HCT116 (cell line): ENCODE data around the gene RUNX1. TPM values are rescaled to one million over a fixed set of nuclear protein-coding genes. Genes with fewer than 3 reads are reported as not detected.

Source experiments
- ATAC-seq: fragments of 200-7000 bp; cut with Tn5 transposase; 2 replicates; pipeline ENCODE4 v1.9.1; 2020; ENCODE audit warnings: mild to moderate bottlenecking, moderate library complexity
- BruUV-seq: library from RNA; stranded (reverse); fragments of 400-500 nt; replicated peaks from 2 replicates; lab custom pipeline; 2021; lab: Mats Ljungman, UMichigan
- CTCF ChIA-PET: fragments of 300-600 bp; sonication (Branson Sonifier 250); formaldehyde crosslinking; loops from one replicate; lab custom pipeline; 2021; ENCODE audit warnings: antibody characterized with exemption; lab: Charles Lee
- POLR2A ChIA-PET: fragments of 300-600, 350-600 bp; sonication (Branson Sonifier 250); formaldehyde crosslinking; loops from one replicate; lab custom pipeline; 2021; ENCODE audit warnings: antibody characterized with exemption; lab: Charles Lee
- RAD21 ChIA-PET, 2 experiments: fragments of 300-600 bp; sonication (Branson Sonifier 250); formaldehyde crosslinking; loops; one replicate each; lab custom pipeline; 2023; ENCODE audit warnings: low total read pairs in 2 of 2; ENCODE audit not compliant: uncharacterized antibody in 2 of 2, unreplicated experiment in 2 of 2, low non-redundant PET in 1 of 2; lab: Charles Lee
- DNase-seq: peaks from one replicate; pipeline ENCODE4 v3.0.0-alpha.2; 2010; ENCODE audit warnings: low read depth, low spot score
- H2AFZ ChIP-seq: fragments of 200-600 bp; shearing (Covaris generic), sonication (generic); 2 replicates; pipeline ENCODE4 v1.6.1; 2017; ENCODE audit warnings: low read depth, mixed run types, mixed read lengths, antibody characterized with exemption, low read length; ENCODE audit not compliant: poor library complexity, severe bottlenecking
- H3K27ac ChIP-seq: 2 replicates; pipeline ENCODE4 v1.5.1; 2012; ENCODE audit warnings: low read depth, low read length
- H3K27me3 ChIP-seq: fragments of 200-600 bp; sonication (generic); 2 replicates; pipeline ENCODE4 v1.6.1; 2016; ENCODE audit warnings: mixed run types, low read length, mixed read lengths; ENCODE audit not compliant: insufficient read depth
- H3K36me3 ChIP-seq, 2 experiments: fragments of 200-500 bp in 1 of 2; fragments of 200-600 bp in 1 of 2; sonication (Bioruptor generic) in 1 of 2; sonication (generic) in 1 of 2; 2 replicates each; pipeline versions ENCODE4 v1.5.1 to v1.6.1; 2014 to 2016; ENCODE audit warnings: low read length in 2 of 2, inconsistent platforms in 1 of 2, mixed read lengths in 1 of 2, mixed run types in 1 of 2; ENCODE audit not compliant: insufficient read depth in 2 of 2, control insufficient read depth in 1 of 2
- H3K4me1 ChIP-seq, 2 experiments: fragments of 200-600 bp in 1 of 2; sonication (generic) in 1 of 2; 2 replicates each; pipeline versions ENCODE4 v1.5.1 to v1.6.1; 2012 to 2017; ENCODE audit warnings: low read length in 2 of 2, inconsistent platforms in 1 of 2, mild to moderate bottlenecking in 1 of 2, mixed read lengths in 1 of 2, mixed run types in 1 of 2, moderate library complexity in 1 of 2; ENCODE audit not compliant: insufficient read depth in 2 of 2, control insufficient read depth in 1 of 2
- H3K4me2 ChIP-seq: fragments of 200-600 bp; sonication (generic); 2 replicates; pipeline ENCODE4 v1.6.1; 2017; ENCODE audit warnings: mixed run types, low read length, mixed read lengths
- H3K4me3 ChIP-seq, 2 experiments: fragments of 200-600 bp in 1 of 2; sonication (generic) in 1 of 2; replicated peaks in 1 of 2; 2 replicates each; pipeline ENCODE4 v1.5.1; 2011 to 2016; ENCODE audit warnings: low read length in 2 of 2, control low read depth in 1 of 2, low read depth in 1 of 2, mild to moderate bottlenecking in 1 of 2, mixed read lengths in 1 of 2, mixed run types in 1 of 2
- H3K79me2 ChIP-seq: fragments of 200-600 bp; sonication (generic); 2 replicates; pipeline ENCODE4 v1.6.1; 2017; ENCODE audit warnings: mild to moderate bottlenecking, mixed run types, low read length, moderate library complexity, mixed read lengths; ENCODE audit not compliant: insufficient read depth
- H3K9ac ChIP-seq: fragments of 200-600 bp; sonication (generic); 2 replicates; pipeline ENCODE4 v1.6.1; 2016; ENCODE audit warnings: low read length, mixed read lengths
- H3K9me2 ChIP-seq: fragments of 200-600 bp; sonication (generic), shearing (Covaris generic); 2 replicates; pipeline ENCODE4 v1.6.1; 2017; ENCODE audit warnings: mixed run types, mild to moderate bottlenecking, moderate library complexity; ENCODE audit not compliant: insufficient read depth
- H3K9me3 ChIP-seq, 2 experiments: fragments of 200-500 bp in 1 of 2; fragments of 200-600 bp in 1 of 2; sonication (Bioruptor generic) in 1 of 2; sonication (generic) in 1 of 2; 2 replicates each; pipeline ENCODE4 v1.6.1; 2014 to 2017; ENCODE audit warnings: low read length in 2 of 2, mixed read lengths in 2 of 2, inconsistent platforms in 1 of 2, low read depth in 1 of 2, mild to moderate bottlenecking in 1 of 2, mixed run types in 1 of 2, moderate library complexity in 1 of 2; ENCODE audit not compliant: control insufficient read depth in 1 of 2, insufficient read depth in 1 of 2
- H4K20me1 ChIP-seq: fragments of 200-600 bp; sonication (generic), shearing (Covaris generic); 2 replicates; pipeline ENCODE4 v1.6.1; 2017; ENCODE audit warnings: mixed run types, mild to moderate bottlenecking, moderate library complexity; ENCODE audit not compliant: insufficient read depth
- CBX3 ChIP-seq: IDR thresholded peaks from 2 replicates; pipeline ENCODE4 v1.6.1; 2012; ENCODE audit warnings: low read depth
- ELF1 ChIP-seq: IDR thresholded peaks from 2 replicates; pipeline ENCODE4 v1.6.1; 2012; ENCODE audit warnings: low read depth, borderline replicate concordance
- POLR2A ChIP-seq: IDR thresholded peaks from 2 replicates; pipeline ENCODE4 v1.7.0; 2011; ENCODE audit warnings: borderline replicate concordance; ENCODE audit not compliant: insufficient read depth, insufficient read length; ENCODE audit errors: extremely low read depth
- RAD21 ChIP-seq: IDR thresholded peaks from 2 replicates; pipeline ENCODE4 v1.6.1; 2012; ENCODE audit warnings: low read depth, mild to moderate bottlenecking
- SP1 ChIP-seq: IDR thresholded peaks from 2 replicates; pipeline ENCODE4 v1.6.1; 2012; ENCODE audit warnings: low read depth
- SRF ChIP-seq: IDR thresholded peaks from 2 replicates; pipeline ENCODE4 v1.6.1; 2012; ENCODE audit warnings: low read depth
- ZFX ChIP-seq: fragments of 450-650 bp; IDR thresholded peaks from 2 replicates; pipeline ENCODE4 v1.6.1; 2017
- ZNF274 ChIP-seq: fragments of 200-500 bp; sonication (Bioruptor generic); IDR thresholded peaks from 2 replicates; pipeline ENCODE4 v1.6.1; 2014; ENCODE audit warnings: mild to moderate bottlenecking, low read depth, low read length, inconsistent platforms
- intact Hi-C: fragments of 100-400 bp; cut with micrococcal nuclease; formaldehyde crosslinking; loops from 2 replicates; pipeline ENCODE4 v1.10.0; 2022
- total RNA-seq: library from RNA; stranded (reverse); gene quantifications from one replicate; pipeline ENCODE4 v1.2.1, GENCODE V29; 2021; ENCODE audit not compliant: unreplicated experiment
- TF ChIP-seq, protein P1 (sequence below): IDR thresholded peaks from 2 replicates; pipeline ENCODE4 v1.6.1; 2011; ENCODE audit warnings: mild to moderate bottlenecking, low read length, moderate library complexity; ENCODE audit not compliant: insufficient replicate concordance; ENCODE audit errors: extremely low read depth
- TF ChIP-seq, protein P2 (sequence below): IDR thresholded peaks from 2 replicates; pipeline ENCODE4 v1.6.1; 2012; ENCODE audit warnings: low read depth
- TF ChIP-seq, protein P3 (sequence below): IDR thresholded peaks from 2 replicates; pipeline ENCODE4 v1.6.1; 2012
- TF ChIP-seq, protein P4 (sequence below): IDR thresholded peaks from 2 replicates; pipeline ENCODE4 v1.6.1; 2012

RUNX1 gene
- total RNA-seq, 1 experiment from 2014 or later: 33.5 TPM

DNA sequence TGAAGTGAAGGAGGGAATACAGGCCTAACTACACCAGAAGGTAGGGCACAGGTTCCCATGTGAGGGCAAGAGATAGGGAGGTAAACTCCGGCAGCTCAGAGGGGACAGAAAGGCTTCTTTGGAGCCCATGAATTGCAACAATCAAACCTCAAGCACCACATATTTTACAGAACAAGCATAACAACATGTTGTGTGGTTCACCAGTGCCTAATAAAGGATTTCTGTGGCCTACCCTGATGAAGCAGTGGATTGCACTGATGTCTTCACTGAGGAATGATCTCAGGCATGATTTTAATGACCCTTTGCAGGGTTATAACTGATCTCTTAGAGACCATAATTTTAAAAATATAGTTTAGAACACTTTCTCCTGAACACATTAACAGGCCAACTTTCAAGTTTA is 77.4 kb downstream of the RUNX1 start:
- POLR2A ChIA-PET: no interaction called here
- no peaks in the 10 kb centered on the region for H4K20me1 ChIP-seq
- intact Hi-C loops: no loop called here

More for the DNA sequence above, 77.4 kb downstream of the RUNX1 start:
- Histone ChIP-seq H3K79me2 (no peaks in the 10 kb centered on the region), H3K36me3 (no peaks in the 10 kb centered on the region), H3K4me3 (no peak overlapping the region), H3K27ac (no peak overlapping the region), H3K4me2 (no peak overlapping the region), H3K9me2 (no peaks in the 10 kb centered on the region), H3K27me3 (no peaks in the 10 kb centered on the region), H3K9ac (no peak overlapping the region), H3K9me3 (no peaks in the 10 kb centered on the region), H2AFZ (no peak overlapping the region), H3K4me1 (peaks cover 0 to 9% of the 10 kb centered on the region in 2 experiments; a peak in 2 of 4 replicates)
- DNase-seq (no peak), ATAC-seq (no peak)
- TF ChIP-seq, protein P1, sequence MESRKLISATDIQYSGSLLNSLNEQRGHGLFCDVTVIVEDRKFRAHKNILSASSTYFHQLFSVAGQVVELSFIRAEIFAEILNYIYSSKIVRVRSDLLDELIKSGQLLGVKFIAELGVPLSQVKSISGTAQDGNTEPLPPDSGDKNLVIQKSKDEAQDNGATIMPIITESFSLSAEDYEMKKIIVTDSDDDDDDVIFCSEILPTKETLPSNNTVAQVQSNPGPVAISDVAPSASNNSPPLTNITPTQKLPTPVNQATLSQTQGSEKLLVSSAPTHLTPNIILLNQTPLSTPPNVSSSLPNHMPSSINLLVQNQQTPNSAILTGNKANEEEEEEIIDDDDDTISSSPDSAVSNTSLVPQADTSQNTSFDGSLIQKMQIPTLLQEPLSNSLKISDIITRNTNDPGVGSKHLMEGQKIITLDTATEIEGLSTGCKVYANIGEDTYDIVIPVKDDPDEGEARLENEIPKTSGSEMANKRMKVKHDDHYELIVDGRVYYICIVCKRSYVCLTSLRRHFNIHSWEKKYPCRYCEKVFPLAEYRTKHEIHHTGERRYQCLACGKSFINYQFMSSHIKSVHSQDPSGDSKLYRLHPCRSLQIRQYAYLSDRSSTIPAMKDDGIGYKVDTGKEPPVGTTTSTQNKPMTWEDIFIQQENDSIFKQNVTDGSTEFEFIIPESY: no peak
- TF ChIP-seq ZNF274: no peak
- no peak for TF ChIP-seq POLR2A
- TF ChIP-seq, protein P2, sequence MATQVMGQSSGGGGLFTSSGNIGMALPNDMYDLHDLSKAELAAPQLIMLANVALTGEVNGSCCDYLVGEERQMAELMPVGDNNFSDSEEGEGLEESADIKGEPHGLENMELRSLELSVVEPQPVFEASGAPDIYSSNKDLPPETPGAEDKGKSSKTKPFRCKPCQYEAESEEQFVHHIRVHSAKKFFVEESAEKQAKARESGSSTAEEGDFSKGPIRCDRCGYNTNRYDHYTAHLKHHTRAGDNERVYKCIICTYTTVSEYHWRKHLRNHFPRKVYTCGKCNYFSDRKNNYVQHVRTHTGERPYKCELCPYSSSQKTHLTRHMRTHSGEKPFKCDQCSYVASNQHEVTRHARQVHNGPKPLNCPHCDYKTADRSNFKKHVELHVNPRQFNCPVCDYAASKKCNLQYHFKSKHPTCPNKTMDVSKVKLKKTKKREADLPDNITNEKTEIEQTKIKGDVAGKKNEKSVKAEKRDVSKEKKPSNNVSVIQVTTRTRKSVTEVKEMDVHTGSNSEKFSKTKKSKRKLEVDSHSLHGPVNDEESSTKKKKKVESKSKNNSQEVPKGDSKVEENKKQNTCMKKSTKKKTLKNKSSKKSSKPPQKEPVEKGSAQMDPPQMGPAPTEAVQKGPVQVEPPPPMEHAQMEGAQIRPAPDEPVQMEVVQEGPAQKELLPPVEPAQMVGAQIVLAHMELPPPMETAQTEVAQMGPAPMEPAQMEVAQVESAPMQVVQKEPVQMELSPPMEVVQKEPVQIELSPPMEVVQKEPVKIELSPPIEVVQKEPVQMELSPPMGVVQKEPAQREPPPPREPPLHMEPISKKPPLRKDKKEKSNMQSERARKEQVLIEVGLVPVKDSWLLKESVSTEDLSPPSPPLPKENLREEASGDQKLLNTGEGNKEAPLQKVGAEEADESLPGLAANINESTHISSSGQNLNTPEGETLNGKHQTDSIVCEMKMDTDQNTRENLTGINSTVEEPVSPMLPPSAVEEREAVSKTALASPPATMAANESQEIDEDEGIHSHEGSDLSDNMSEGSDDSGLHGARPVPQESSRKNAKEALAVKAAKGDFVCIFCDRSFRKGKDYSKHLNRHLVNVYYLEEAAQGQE: no peak
- no peak for TF ChIP-seq SP1
- TF ChIP-seq RAD21: no peak
- TF ChIP-seq CBX3: no peak
- TF ChIP-seq ELF1: no peak
- TF ChIP-seq ZFX: no peak
- TF ChIP-seq, protein P3, sequence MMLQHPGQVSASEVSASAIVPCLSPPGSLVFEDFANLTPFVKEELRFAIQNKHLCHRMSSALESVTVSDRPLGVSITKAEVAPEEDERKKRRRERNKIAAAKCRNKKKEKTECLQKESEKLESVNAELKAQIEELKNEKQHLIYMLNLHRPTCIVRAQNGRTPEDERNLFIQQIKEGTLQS: no peak
- TF ChIP-seq SRF: no peak
- TF ChIP-seq, protein P4, sequence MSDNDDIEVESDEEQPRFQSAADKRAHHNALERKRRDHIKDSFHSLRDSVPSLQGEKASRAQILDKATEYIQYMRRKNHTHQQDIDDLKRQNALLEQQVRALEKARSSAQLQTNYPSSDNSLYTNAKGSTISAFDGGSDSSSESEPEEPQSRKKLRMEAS: no peak
- no TSS peak for BruUV-seq
- RAD21 ChIA-PET: no interaction called here
- CTCF ChIA-PET: no interaction called here
